ENCODE measurements around the gene EVA1A. TPM values are rescaled to one million over a fixed set of nuclear protein-coding genes. Genes with fewer than 3 reads are reported as not detected.

Gene EVA1A
- total and polyA plus RNA-seq, 12 donors = 0.53 to 4.3 (median 1.0) TPM; not detected in 3

- TF ChIP-seq POLR2A (IDR thresholded peaks at IDR 0.05) (no peak), CTCF (IDR thresholded peaks at IDR 0.05) (no peak)
- H3K27ac ChIP-seq = no peak overlapping the region
- DNase-seq = no peak
- H3K9me3 ChIP-seq (replicated peaks in 1 of 3) = no peaks in the 10 kb centered on the region
- H3K4me3 ChIP-seq = no peak overlapping the region
- WGBS, 4 donors = 84 to 91% (median 88%) methylated on average over 1 to 3 of the region's 3 CpGs
- no peaks in the 10 kb centered on the region for H3K27me3 ChIP-seq
- intact Hi-C loops (cut with DNase I) = no loop called here
- no peaks in the 10 kb centered on the region for H3K36me3 ChIP-seq (replicated peaks in 1 of 2)
- H3K4me1 ChIP-seq (replicated peaks in 1 of 2) = no peaks in the 10 kb centered on the region
These were observed 104.6 kb downstream of the EVA1A start for GRCh38 chr2:75456111-75456510.

- WGBS, 4 donors = 65 to 85% (median 71%) methylated on average over 2 of the region's 2 CpGs
- intact Hi-C loops (cut with DNase I) = no loop called here
These were observed 106.5 kb downstream of the EVA1A start for GRCh38 chr2:75454241-75454620.

GRCh38 chr2:75453384-75454240 is 107.1 kb downstream of the EVA1A start:
- intact Hi-C loops (cut with DNase I) = no loop called here
- WGBS, 4 donors = 68 to 75% (median 71%) methylated on average over 5 of the region's 5 CpGs

More at GRCh38 chr2:75454241-75454620, 106.5 kb downstream of the EVA1A start:
- no peak for TF ChIP-seq POLR2A (IDR thresholded peaks at IDR 0.05)
- TF ChIP-seq CTCF (IDR thresholded peaks at IDR 0.05) = no peak
- no peak for DNase-seq
- no peak overlapping the region for H3K4me3 ChIP-seq
- no peaks in the 10 kb centered on the region for H3K36me3 ChIP-seq (replicated peaks in 1 of 2)
- no peaks in the 10 kb centered on the region for H3K27me3 ChIP-seq
- H3K27ac ChIP-seq = no peak overlapping the region
- H3K9me3 ChIP-seq (replicated peaks in 1 of 3) = no peaks in the 10 kb centered on the region
- H3K4me1 ChIP-seq (replicated peaks in 1 of 2) = no peaks in the 10 kb centered on the region

GRCh38 chr2:75450068-75450467 is 110.7 kb downstream of the EVA1A start:
- H3K36me3 ChIP-seq (replicated peaks in 1 of 2) = no peaks in the 10 kb centered on the region
- H3K27me3 ChIP-seq = no peaks in the 10 kb centered on the region
- DNase-seq = no peak
- H3K4me3 ChIP-seq = no peak overlapping the region
- TF ChIP-seq POLR2A (IDR thresholded peaks at IDR 0.05) (no peak), CTCF (IDR thresholded peaks at IDR 0.05) (no peak)
- H3K4me1 ChIP-seq (replicated peaks in 1 of 2) = no peaks in the 10 kb centered on the region
- 64 to 89% (median 83%) methylated on average over 1 of the region's 1 CpG for WGBS, 4 donors
- no peak overlapping the region for H3K27ac ChIP-seq
- no peaks in the 10 kb centered on the region for H3K9me3 ChIP-seq (replicated peaks in 1 of 3)
- intact Hi-C loops (cut with DNase I) = no loop called here

More at GRCh38 chr2:75453384-75454240, 107.1 kb downstream of the EVA1A start:
- Histone ChIP-seq H3K36me3 (replicated peaks in 1 of 2) (no peaks in the 10 kb centered on the region), H3K4me1 (replicated peaks in 1 of 2) (no peaks in the 10 kb centered on the region), H3K9me3 (replicated peaks in 1 of 3) (no peaks in the 10 kb centered on the region), H3K4me3 (no peak overlapping the region), H3K27ac (no peak overlapping the region), H3K27me3 (no peaks in the 10 kb centered on the region)
- no peak for DNase-seq
- TF ChIP-seq CTCF (IDR thresholded peaks at IDR 0.05) (no peak), POLR2A (IDR thresholded peaks at IDR 0.05) (no peak)
